Activated CD8-positive, alpha-beta T cell treated with anti-CD3 and anti-CD28 coated beads for 36 hours (primary cell): ENCODE data around the gene FSTL4. TPM values are rescaled to one million over a fixed set of nuclear protein-coding genes. Genes with fewer than 3 reads are reported as not detected.

Experiments
- ATAC-seq: fragments of 200-7000 bp; cut with Tn5 transposase; one replicate; pipeline ENCODE4 v1.10.0; 2021; ENCODE audit warnings: mild to moderate bottlenecking, moderate library complexity
- CTCF ChIA-PET: fragments of 350-600 bp; sonication (Branson Sonifier 250); formaldehyde crosslinking; loops from one replicate; lab custom pipeline; 2021; ENCODE audit warnings: antibody characterized with exemption; lab: Charles Lee
- POLR2A ChIA-PET: fragments of 350-600 bp; sonication (Branson Sonifier 250); formaldehyde crosslinking; loops from one replicate; lab custom pipeline; 2021; ENCODE audit warnings: antibody characterized with exemption; lab: Charles Lee
- DNase-seq: peaks from one replicate; pipeline ENCODE4 v3.0.0-alpha.2; 2020
- H3K27ac Mint-ChIP-seq: one replicate; pipeline ENCODE4 v1.8.0; 2021; ENCODE audit warnings: mild to moderate bottlenecking, mixed read lengths
- H3K27me3 Mint-ChIP-seq: one replicate; pipeline ENCODE4 v1.8.0; 2021; ENCODE audit warnings: mixed read lengths
- H3K36me3 Mint-ChIP-seq: one replicate; pipeline ENCODE4 v1.8.0; 2021; ENCODE audit warnings: low read depth, mixed read lengths
- H3K4me1 Mint-ChIP-seq: one replicate; pipeline ENCODE4 v1.8.0; 2021; ENCODE audit warnings: low read depth, mixed read lengths
- H3K4me3 Mint-ChIP-seq: one replicate; pipeline ENCODE4 v1.8.0; 2021; ENCODE audit warnings: mild to moderate bottlenecking, moderate library complexity, mixed read lengths
- H3K9me3 Mint-ChIP-seq: one replicate; pipeline ENCODE4 v1.8.0; 2021; ENCODE audit warnings: mixed read lengths
- intact Hi-C: fragments of 100-400 bp; cut with micrococcal nuclease; formaldehyde crosslinking; loops from one replicate; pipeline ENCODE4 v1.10.0; 2022
- total RNA-seq, 2 experiments: library from RNA; stranded (reverse); gene quantifications; one replicate each; pipeline ENCODE4 v1.2.3, GENCODE V29; 2021
- TF ChIP-seq, protein P1 (sequence below): fragments of 200-600 bp; IDR thresholded peaks from one replicate; pipeline ENCODE4 v1.8.0; 2022; ENCODE audit warnings: antibody characterized with exemption, mild to moderate bottlenecking

The FSTL4 gene
- total RNA-seq, 2 experiments from 2014 or later: not detected

DNA sequence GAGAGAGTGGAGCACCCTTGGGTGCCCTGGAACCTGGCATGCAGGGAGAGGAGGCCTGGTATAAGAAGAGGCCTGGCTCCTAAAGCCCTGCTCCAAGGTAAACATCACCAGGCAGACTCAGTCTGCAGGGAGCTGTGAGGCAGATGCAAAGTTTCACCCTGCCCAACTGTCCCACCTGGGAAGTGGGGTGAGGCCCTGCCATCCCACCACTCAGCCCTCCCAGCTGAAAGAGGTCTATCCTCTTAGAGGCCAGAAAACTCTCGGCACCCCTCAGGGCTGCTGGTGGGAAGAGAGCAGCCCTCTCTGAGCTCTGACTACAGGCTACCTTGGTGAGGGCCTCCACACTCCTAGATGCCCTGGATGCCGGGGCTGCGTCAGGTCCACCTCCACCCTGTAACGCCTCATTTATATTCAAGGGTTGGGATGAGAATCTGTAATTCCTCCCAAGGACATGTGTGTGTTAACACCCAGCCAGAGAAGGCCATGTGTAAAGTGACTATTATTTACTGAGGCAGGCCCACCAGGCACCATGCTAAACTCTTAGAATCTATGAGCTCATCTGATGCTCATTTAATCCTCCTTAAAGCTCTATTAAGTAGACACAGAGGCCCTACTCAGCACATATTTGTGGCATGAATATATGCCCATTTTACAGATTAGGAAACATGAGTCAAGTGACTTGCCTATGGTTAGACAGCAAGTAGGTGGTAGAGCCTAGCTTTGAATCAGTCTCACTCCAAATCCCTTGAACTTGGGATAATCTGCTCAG, 205.9 kb downstream of the FSTL4 start:
- TF ChIP-seq, protein P1, sequence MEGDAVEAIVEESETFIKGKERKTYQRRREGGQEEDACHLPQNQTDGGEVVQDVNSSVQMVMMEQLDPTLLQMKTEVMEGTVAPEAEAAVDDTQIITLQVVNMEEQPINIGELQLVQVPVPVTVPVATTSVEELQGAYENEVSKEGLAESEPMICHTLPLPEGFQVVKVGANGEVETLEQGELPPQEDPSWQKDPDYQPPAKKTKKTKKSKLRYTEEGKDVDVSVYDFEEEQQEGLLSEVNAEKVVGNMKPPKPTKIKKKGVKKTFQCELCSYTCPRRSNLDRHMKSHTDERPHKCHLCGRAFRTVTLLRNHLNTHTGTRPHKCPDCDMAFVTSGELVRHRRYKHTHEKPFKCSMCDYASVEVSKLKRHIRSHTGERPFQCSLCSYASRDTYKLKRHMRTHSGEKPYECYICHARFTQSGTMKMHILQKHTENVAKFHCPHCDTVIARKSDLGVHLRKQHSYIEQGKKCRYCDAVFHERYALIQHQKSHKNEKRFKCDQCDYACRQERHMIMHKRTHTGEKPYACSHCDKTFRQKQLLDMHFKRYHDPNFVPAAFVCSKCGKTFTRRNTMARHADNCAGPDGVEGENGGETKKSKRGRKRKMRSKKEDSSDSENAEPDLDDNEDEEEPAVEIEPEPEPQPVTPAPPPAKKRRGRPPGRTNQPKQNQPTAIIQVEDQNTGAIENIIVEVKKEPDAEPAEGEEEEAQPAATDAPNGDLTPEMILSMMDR: no peak
- ChIA-PET POLR2A (interaction anchor here (0.6 kb wide), 2 partner anchors 1189 to 1858 kb away, joined by 3 read pairs; no protein-coding TSS in a partner anchor), CTCF (interaction anchor here (1.6 to 8.5 kb wide), 2 partner anchors 18 to 40 kb away, joined by 3 to 52 read pairs; no protein-coding TSS in a partner anchor)
- Mint-ChIP-seq H3K4me1 (no peaks in the 10 kb centered on the region), H3K9me3 (no peaks in the 10 kb centered on the region), H3K36me3 (no peaks in the 10 kb centered on the region), H3K27ac (no peak overlapping the region), H3K27me3 (peaks cover 6% of the 10 kb centered on the region), H3K4me3 (no peak overlapping the region)
- intact Hi-C loops: no loop called here
- DNase-seq: no peak
- ATAC-seq: no peak

DNA sequence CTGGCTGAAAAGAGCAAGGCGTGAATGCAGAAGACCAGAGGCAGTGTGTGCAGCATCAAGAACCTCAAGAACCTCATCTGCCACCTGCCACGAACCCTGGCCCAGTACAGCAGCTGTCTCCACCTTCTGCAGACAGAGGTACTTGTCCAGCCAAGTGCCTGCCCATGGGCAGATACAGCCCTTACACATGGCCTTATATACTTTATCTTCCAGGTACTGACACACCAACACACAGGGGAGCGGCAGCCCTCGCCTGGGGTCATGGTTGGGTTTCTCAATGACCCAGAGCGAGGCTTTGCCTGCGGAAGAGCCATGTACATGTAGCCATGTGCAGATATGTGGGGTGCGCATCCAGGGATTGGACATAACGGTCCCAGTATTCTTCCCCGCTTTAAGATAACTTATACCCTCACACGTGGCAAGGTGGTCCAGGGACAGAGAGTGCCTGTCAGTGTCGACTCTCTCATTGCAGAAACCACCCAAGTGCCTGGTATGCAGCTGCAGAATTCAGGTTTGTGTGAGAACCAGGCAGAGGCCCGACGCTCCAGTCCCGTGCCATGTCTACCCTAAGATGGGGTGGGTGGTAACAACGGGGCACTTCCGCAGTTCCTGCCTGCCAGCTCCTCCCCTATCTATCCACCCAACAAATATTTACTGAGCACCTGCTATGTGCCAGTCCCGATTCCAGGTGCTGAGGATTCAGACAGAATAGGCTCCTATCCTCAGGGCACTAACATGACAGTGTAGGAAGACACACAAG, 206.9 kb downstream of the FSTL4 start:
- Mint-ChIP-seq H3K9me3 (no peaks in the 10 kb centered on the region), H3K27ac (no peak overlapping the region), H3K4me3 (no peak overlapping the region), H3K4me1 (no peaks in the 10 kb centered on the region), H3K27me3 (peaks cover 7% of the 10 kb centered on the region), H3K36me3 (no peaks in the 10 kb centered on the region)
- ChIA-PET CTCF (interaction anchor here (1.6 to 8.5 kb wide), 2 partner anchors 19 to 39 kb away, joined by 3 to 52 read pairs; no protein-coding TSS in a partner anchor), POLR2A (interaction anchor here (0.6 kb wide), 1 partner anchor 1188 kb away, joined by 3 read pairs; no protein-coding TSS in a partner anchor)
- ATAC-seq (no peak), DNase-seq (no peak)
- TF ChIP-seq, protein P1: no peak
- intact Hi-C loops: no loop called here

DNA sequence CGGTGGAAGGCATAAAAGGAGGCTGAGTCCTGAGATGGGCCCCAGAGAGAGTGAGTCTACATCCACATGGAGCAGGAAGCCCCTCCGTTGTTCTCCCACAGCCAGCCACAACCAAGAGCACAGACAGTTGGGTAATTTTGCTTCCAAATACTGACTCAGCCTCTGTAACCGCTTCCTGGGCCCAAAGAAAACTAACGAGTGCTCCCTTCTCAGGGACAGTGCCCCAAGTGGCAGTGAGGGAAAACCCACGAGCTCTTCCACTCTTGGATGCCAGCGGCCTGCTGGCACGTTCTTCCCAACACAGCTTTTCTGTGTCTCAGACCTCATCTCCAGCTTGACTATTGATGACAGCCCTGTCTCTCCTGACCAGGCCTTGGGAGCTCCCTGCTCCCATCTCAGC, 207.6 kb downstream of the FSTL4 start:
- no peak for ATAC-seq
- DNase-seq: peak; percentile 25
- CTCF ChIA-PET: interaction anchor here (1.6 to 8.5 kb wide), 2 partner anchors 20 to 39 kb away, joined by 3 to 52 read pairs; no protein-coding TSS in a partner anchor
- intact Hi-C loops: no loop called here
- peaks cover 3% of the 10 kb centered on the region for H3K4me1 Mint-ChIP-seq
- H3K27me3 Mint-ChIP-seq: peaks cover 2% of the 10 kb centered on the region
- TF ChIP-seq, protein P1: no peak
- H3K4me3 Mint-ChIP-seq: no peak overlapping the region
- no peaks in the 10 kb centered on the region for H3K9me3 Mint-ChIP-seq
- H3K27ac Mint-ChIP-seq: no peak overlapping the region
- no peaks in the 10 kb centered on the region for H3K36me3 Mint-ChIP-seq
- POLR2A ChIA-PET: no interaction called here

DNA sequence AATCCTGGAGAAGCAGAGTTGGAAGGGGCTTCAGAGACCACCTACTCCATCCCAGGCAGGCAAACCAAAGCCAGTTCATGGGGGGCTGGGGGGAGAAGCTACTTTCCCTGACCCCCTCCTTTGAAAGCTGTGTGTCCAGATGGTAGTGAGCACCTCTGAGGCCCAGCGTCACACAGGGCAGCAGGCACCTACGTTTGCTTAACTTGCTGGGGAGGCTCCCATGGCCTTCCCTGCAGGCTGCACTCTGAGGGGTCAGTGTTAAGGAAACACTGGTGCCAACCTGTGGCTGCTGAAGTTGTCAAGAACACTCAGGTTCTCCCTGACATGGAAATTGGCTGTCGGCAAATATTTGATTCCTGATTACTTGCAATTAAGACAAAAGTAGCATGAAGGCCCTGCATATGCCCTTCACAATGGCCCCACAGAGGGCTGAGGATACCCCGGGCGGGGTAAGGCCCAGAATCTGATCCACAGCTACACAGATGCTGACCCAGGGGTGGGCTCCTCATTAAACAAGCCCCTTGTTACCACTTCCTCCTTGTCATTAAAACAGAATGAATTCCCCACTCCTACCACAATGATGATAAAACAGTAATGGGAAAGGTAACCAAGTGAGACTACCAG, 208.5 kb downstream of the FSTL4 start:
- Mint-ChIP-seq H3K4me1 (peaks cover 12% of the 10 kb centered on the region), H3K36me3 (no peaks in the 10 kb centered on the region), H3K9me3 (no peaks in the 10 kb centered on the region), H3K27ac (no peak overlapping the region), H3K27me3 (peaks cover 2% of the 10 kb centered on the region), H3K4me3 (no peak overlapping the region)
- ChIA-PET POLR2A (no interaction called here), CTCF (interaction anchor here (0.6 to 8.5 kb wide), 3 partner anchors 20 to 659 kb away, joined by 3 to 52 read pairs (median 3); no protein-coding TSS in a partner anchor)
- ATAC-seq (no peak), DNase-seq (no peak)
- intact Hi-C loops: no loop called here
- TF ChIP-seq, protein P1: no peak
